HEK293 (cell line): ENCODE results near the gene TCERG1.

Experiments
- CTCF ChIA-PET: fragments of 350-600 bp; formaldehyde crosslinking; extraction: SDS; loops from one replicate; lab custom pipeline; 2021; ENCODE audit warnings: antibody characterized with exemption; lab: Yijun Ruan, JAX
- POLR2A ChIA-PET: fragments of 300-600 bp; formaldehyde crosslinking; extraction: SDS; loops from one replicate; lab custom pipeline; 2020; ENCODE audit warnings: antibody characterized with exemption, inconsistent platforms; lab: Yijun Ruan, JAX
- H3K27ac ChIP-seq: fragments of 200-500 bp; sonication (Bioruptor generic); 2 replicates; pipeline ENCODE4 v1.5.1; 2014; ENCODE audit warnings: low read depth, low read length, control low read depth, inconsistent platforms; ENCODE audit errors: extremely low read depth
- H3K36me3 ChIP-seq, 2 experiments: fragments of 200-500 bp in 1 of 2; sonication (Bioruptor generic) in 1 of 2; 1 replicate in 1 of 2; 2 replicates in 1 of 2; pipeline ENCODE4 v1.5.1; 2014 to 2017; ENCODE audit warnings: inconsistent platforms in 2 of 2, low read length in 2 of 2; ENCODE audit not compliant: control insufficient read depth in 2 of 2, insufficient read depth in 1 of 2
- H3K4me1 ChIP-seq: fragments of 200-500 bp; sonication (Bioruptor generic); 2 replicates; pipeline ENCODE4 v1.5.1; 2014; ENCODE audit warnings: mild to moderate bottlenecking, low read length, inconsistent platforms; ENCODE audit not compliant: control insufficient read depth, insufficient read depth
- H3K4me3 ChIP-seq: 2 replicates; pipeline ENCODE4 v1.5.1; 2011; ENCODE audit warnings: low read depth, mild to moderate bottlenecking, control low read depth, low read length, moderate library complexity
- H3K9me3 ChIP-seq: fragments of 200-500 bp; sonication (Bioruptor generic); 2 replicates; pipeline ENCODE4 v1.5.1; 2014; ENCODE audit warnings: low read depth, low read length, inconsistent platforms; ENCODE audit not compliant: control insufficient read depth, insufficient read depth
- GLI4 ChIP-seq: fragments of 450-650 bp; formaldehyde crosslinking; IDR thresholded peaks from 2 replicates; pipeline ENCODE4 v1.5.1; 2016; ENCODE audit warnings: missing biosample characterization, missing genetic modification characterization
- HIC1 ChIP-seq: fragments of 450-650 bp; formaldehyde crosslinking; IDR thresholded peaks from 2 replicates; pipeline ENCODE4 v1.5.1; 2016; ENCODE audit warnings: missing biosample characterization, missing genetic modification characterization
- KLF17 ChIP-seq: fragments of 450-650 bp; formaldehyde crosslinking; IDR thresholded peaks from 2 replicates; pipeline ENCODE4 v1.5.1; 2016; ENCODE audit warnings: missing biosample characterization, missing genetic modification characterization
- REPIN1 ChIP-seq: fragments of 450-650 bp; formaldehyde crosslinking; IDR thresholded peaks from 2 replicates; pipeline ENCODE4 v1.5.1; 2017; ENCODE audit warnings: missing biosample characterization, missing genetic modification characterization, low read depth
- SALL2 ChIP-seq: fragments of 450-650 bp; formaldehyde crosslinking; IDR thresholded peaks from 2 replicates; pipeline ENCODE4 v1.5.0; 2017; ENCODE audit warnings: missing biosample characterization, mild to moderate bottlenecking, missing genetic modification characterization, borderline replicate concordance
- TCF7L2 ChIP-seq: IDR thresholded peaks from 2 replicates; pipeline ENCODE4 v1.6.1; 2011; ENCODE audit warnings: low read depth, mild to moderate bottlenecking, inconsistent platforms, low read length, moderate library complexity, borderline replicate concordance
- YY1 ChIP-seq: fragments of 450-650 bp; formaldehyde crosslinking; IDR thresholded peaks from 2 replicates; pipeline ENCODE4 v1.5.1; 2018; ENCODE audit warnings: missing biosample characterization, missing genetic modification characterization
- ZBTB17 ChIP-seq: fragments of 450-650 bp; formaldehyde crosslinking; IDR thresholded peaks from 2 replicates; pipeline ENCODE4 v1.5.1; 2016; ENCODE audit warnings: missing biosample characterization, missing genetic modification characterization
- ZNF146 ChIP-seq: fragments of 450-650 bp; formaldehyde crosslinking; IDR thresholded peaks from 2 replicates; pipeline ENCODE4 v1.5.1; 2016; ENCODE audit warnings: missing biosample characterization, missing genetic modification characterization
- ZNF324 ChIP-seq: fragments of 450-650 bp; formaldehyde crosslinking; IDR thresholded peaks from 2 replicates; pipeline ENCODE4 v1.5.1; 2016; ENCODE audit warnings: missing biosample characterization, missing genetic modification characterization
- ZNF488 ChIP-seq: fragments of 450-650 bp; formaldehyde crosslinking; IDR thresholded peaks from 2 replicates; pipeline ENCODE4 v1.5.1; 2016; ENCODE audit warnings: missing biosample characterization, missing genetic modification characterization
- ZNF549 ChIP-seq: fragments of 450-650 bp; IDR thresholded peaks from 2 replicates; pipeline ENCODE4 v1.5.1; 2018; ENCODE audit warnings: missing biosample characterization, missing genetic modification characterization, mild to moderate bottlenecking, inconsistent platforms, moderate library complexity
- ZNF623 ChIP-seq: fragments of 450-650 bp; formaldehyde crosslinking; IDR thresholded peaks from 2 replicates; pipeline ENCODE4 v1.5.1; 2016; ENCODE audit warnings: missing biosample characterization, missing genetic modification characterization
- ZNF747 ChIP-seq: fragments of 450-650 bp; formaldehyde crosslinking; IDR thresholded peaks from 2 replicates; pipeline ENCODE4 v1.5.1; 2016; ENCODE audit warnings: missing biosample characterization, missing genetic modification characterization
- ZNF777 ChIP-seq: fragments of 450-650 bp; formaldehyde crosslinking; IDR thresholded peaks from 2 replicates; pipeline ENCODE4 v1.5.1; 2017; ENCODE audit warnings: missing biosample characterization, missing genetic modification characterization, borderline replicate concordance
- ZNF792 ChIP-seq: fragments of 450-650 bp; formaldehyde crosslinking; IDR thresholded peaks from 2 replicates; pipeline ENCODE4 v1.5.1; 2016; ENCODE audit warnings: missing biosample characterization, missing genetic modification characterization
- ZSCAN30 ChIP-seq: fragments of 450-650 bp; IDR thresholded peaks from 2 replicates; pipeline ENCODE4 v1.5.1; 2018; ENCODE audit warnings: missing biosample characterization, mild to moderate bottlenecking, missing genetic modification characterization, moderate library complexity
- ZXDB ChIP-seq: fragments of 450-650 bp; formaldehyde crosslinking; IDR thresholded peaks from 2 replicates; pipeline ENCODE4 v1.5.1; 2016; ENCODE audit warnings: missing biosample characterization, missing genetic modification characterization

TCERG1 gene

GRCh38 chr5:146428658-146429057, 18.5 kb upstream of the TCERG1 start (continued):
- no peak for TF ChIP-seq HIC1 (tag by site-specific recombination)
- TF ChIP-seq ZXDB (tag by site-specific recombination): 0 out of 2 replicates have a peak, but pooled peaks have one; percentile 24
- TF ChIP-seq, all 188 proteins: peak for 14

- no peaks in the 10 kb centered on the region for H3K4me1 ChIP-seq
- H3K9me3 ChIP-seq: no peaks in the 10 kb centered on the region
- ChIA-PET CTCF (interaction anchor here (0.7 kb wide), 1 partner anchor 306 kb away, joined by 4 read pairs; no protein-coding TSS in a partner anchor), POLR2A (no interaction called here)
- no peak overlapping the region for H3K4me3 ChIP-seq
- no peaks in the 10 kb centered on the region for H3K36me3 ChIP-seq
- no peak overlapping the region for H3K27ac ChIP-seq
- TF ChIP-seq YY1 (tag by site-specific recombination) (no peak), ZNF488 (no peak), ZNF623 (no peak), ZNF549 (tag by site-specific recombination) (no peak), GLI4 (tag by site-specific recombination) (no peak), ZNF792 (tag by site-specific recombination) (no peak), ZNF747 (no peak)
These were observed 6.8 kb upstream of the TCERG1 start for GRCh38 chr5:146440353-146440752.

GRCh38 chr5:146440870-146441495, 6.2 kb upstream of the TCERG1 start:
- TF ChIP-seq ZSCAN30 (tag by site-specific recombination) (no peak), ZBTB17 (tag by site-specific recombination) (0 out of 2 replicates have a peak, but pooled peaks have one; percentile 11), REPIN1 (tag by site-specific recombination) (no peak)
- TF ChIP-seq, all 188 proteins: peak for 1
- no peaks in the 10 kb centered on the region for H3K4me1 ChIP-seq
- ChIA-PET CTCF (interaction anchor here (0.7 kb wide), 1 partner anchor 307 kb away, joined by 4 read pairs; no protein-coding TSS in a partner anchor), POLR2A (no interaction called here)
- no peak overlapping the region for H3K27ac ChIP-seq
- H3K36me3 ChIP-seq: no peaks in the 10 kb centered on the region
- no peaks in the 10 kb centered on the region for H3K9me3 ChIP-seq
- no peak overlapping the region for H3K4me3 ChIP-seq

- no peak overlapping the region for H3K27ac ChIP-seq
- POLR2A ChIA-PET: no interaction called here
- TF ChIP-seq TCF7L2: no peak
- TF ChIP-seq ZNF777 (tag by site-specific recombination): no peak
- no peak for TF ChIP-seq ZNF146
- TF ChIP-seq SALL2 (tag by site-specific recombination): no peak
- no peak for TF ChIP-seq ZNF324 (tag by site-specific recombination)
- TF ChIP-seq KLF17 (tag by site-specific recombination): no peak
These were observed 5.2 kb upstream of the TCERG1 start for GRCh38 chr5:146441896-146442295.

More at GRCh38 chr5:146441896-146442295, 5.2 kb upstream of the TCERG1 start:
- H3K4me1 ChIP-seq: no peaks in the 10 kb centered on the region
- H3K9me3 ChIP-seq: no peaks in the 10 kb centered on the region
- no peak overlapping the region for H3K4me3 ChIP-seq
- CTCF ChIA-PET: interaction anchor here (0.6 kb wide), 1 partner anchor 14 kb away, joined by 3 read pairs; no protein-coding TSS in a partner anchor
- no peaks in the 10 kb centered on the region for H3K36me3 ChIP-seq
